Measurements from ENCODE around the gene CEP43. TPM values are rescaled to one million over a fixed set of nuclear protein-coding genes. Genes with fewer than 3 reads are reported as not detected.

The CEP43 gene, protein sequence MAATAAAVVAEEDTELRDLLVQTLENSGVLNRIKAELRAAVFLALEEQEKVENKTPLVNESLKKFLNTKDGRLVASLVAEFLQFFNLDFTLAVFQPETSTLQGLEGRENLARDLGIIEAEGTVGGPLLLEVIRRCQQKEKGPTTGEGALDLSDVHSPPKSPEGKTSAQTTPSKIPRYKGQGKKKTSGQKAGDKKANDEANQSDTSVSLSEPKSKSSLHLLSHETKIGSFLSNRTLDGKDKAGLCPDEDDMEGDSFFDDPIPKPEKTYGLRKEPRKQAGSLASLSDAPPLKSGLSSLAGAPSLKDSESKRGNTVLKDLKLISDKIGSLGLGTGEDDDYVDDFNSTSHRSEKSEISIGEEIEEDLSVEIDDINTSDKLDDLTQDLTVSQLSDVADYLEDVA
- 24.6 and 35.5 TPM in 2 replicates for total RNA-seq

DNA sequence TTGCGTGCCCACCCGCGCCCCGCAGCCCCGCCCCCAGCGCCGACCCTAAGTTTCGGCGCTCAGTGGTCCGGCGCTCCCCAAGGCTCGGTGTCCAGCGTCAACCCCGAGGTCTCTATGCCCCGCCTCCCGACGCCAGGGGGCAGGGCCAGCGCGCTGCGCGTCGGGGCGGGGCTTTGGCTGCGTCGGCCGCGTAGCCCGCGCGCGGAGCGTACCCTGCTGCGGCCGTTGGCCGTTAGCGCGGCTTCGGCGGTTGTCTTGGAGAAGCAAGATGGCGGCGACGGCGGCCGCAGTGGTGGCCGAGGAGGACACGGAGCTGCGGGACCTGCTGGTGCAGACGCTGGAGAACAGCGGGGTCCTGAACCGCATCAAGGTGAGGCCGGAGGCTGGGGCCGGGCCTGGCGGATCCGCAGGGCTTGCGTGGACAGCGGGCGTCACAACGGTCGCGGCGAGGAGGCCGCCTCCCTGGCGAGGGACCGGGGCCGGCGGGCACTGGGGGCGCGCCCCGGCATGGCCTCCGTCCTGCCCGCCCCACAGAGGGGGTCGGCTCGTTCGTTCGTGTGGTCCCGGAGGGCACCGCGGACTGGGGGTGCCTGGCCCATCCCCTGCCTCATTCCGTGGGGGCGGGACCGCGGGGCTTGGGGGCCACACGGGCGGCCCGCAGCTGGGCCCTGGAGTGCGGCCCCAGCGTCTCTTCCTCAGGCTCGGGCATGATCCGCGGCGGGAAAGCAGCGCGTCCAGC lies at the start of gene CEP43:
CEP43 (plus strand) TSS at position 253 of the 739 bp plus-strand sequence; CDS start at position 269, 16 bp downstream.

DNA sequence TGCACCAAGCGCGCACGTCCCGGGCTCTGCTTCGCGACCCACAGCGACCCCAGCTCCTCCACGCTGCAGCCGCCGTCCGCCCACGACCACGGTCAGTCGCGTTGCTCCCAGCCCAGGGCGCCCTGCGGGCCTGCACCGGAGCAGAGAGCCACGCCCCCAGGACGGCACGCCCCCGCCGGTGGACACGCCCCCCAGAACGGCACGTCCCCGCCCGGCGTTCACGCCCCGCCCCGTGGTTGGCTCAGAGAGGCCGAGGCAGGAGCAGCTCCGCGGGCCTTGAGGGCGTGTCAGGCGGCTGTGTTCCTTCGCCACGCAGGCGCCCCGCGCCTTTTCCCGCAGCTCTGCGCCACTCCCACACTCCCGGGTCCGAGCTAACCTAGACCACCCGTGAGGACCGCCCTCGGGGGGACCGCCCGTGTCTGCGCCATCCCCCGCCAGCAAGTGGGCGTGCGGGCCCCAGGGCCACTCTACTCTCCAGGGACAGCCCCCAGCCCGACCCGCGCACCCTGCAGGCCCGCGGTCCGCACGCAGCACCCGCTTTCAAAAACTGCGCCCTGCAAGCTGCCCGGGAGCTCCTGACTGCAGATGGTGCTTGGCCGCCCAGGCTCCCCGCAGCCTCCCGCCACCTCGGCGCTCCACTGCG lies 42.6 kb upstream of the CEP43 start, which contains the start of gene RNASET2:
RNASET2 (minus strand) TSS at position 107 of the 643 bp plus-strand sequence. CDS start 368 bp downstream, outside the sequence.

Other genes with a start within 250 kb of the CEP43 start
- 11.3 and 36.4 TPM in 2 replicates for gene RNASET2, start 42.8 kb upstream of the CEP43 start, total RNA-seq
- gene CCR6, start 123.7 kb downstream of the CEP43 start, total RNA-seq = not detected in 2 replicates
- not detected in 2 replicates for gene GPR31, start 158.6 kb downstream of the CEP43 start, total RNA-seq